Endothelial cell of umbilical vein (primary cell): Measurements from ENCODE around the gene SAXO1. TPM values are rescaled to one million over a fixed set of nuclear protein-coding genes. Genes with fewer than 3 reads are reported as not detected.

ENCODE experiments used
- BruUV-seq: library from RNA; stranded (reverse); fragments of 400-500 nt; replicated peaks from 2 replicates; lab custom pipeline; 2021; lab: Mats Ljungman, UMichigan
- CTCF ChIA-PET: fragments of 300-600, 350-600 bp; sonication (Branson Sonifier 250); formaldehyde crosslinking; loops from one replicate; lab custom pipeline; 2021; ENCODE audit warnings: antibody characterized with exemption, inconsistent platforms; lab: Charles Lee
- POLR2A ChIA-PET: fragments of 300-600, 350-600 bp; sonication (Branson Sonifier 250); formaldehyde crosslinking; loops from one replicate; lab custom pipeline; 2021; ENCODE audit warnings: antibody characterized with exemption, inconsistent platforms; lab: Charles Lee
- DNase-seq: peaks from one replicate; pipeline ENCODE4 v3.0.0-alpha.2; 2011; ENCODE audit warnings: low read depth, low spot score
- FAIRE-seq: peaks from 2 replicates; lab custom pipeline; 2011; peaks lifted over from hg19 to GRCh38; lab: Jason Lieb, UNC
- H2AFZ ChIP-seq: 2 replicates; pipeline ENCODE4 v1.6.0; 2012; ENCODE audit warnings: low read depth, low read length, control low read depth, inconsistent platforms
- H3K27ac ChIP-seq: 2 replicates; pipeline ENCODE4 v1.5.1; 2011; ENCODE audit warnings: low read depth, mild to moderate bottlenecking, control low read depth, low read length, moderate library complexity; ENCODE audit not compliant: insufficient read depth
- H3K27me3 ChIP-seq, 2 experiments: 2 replicates each; pipeline versions ENCODE4 v1.6.0 to v1.6.1; 2011; ENCODE audit warnings: low read length in 2 of 2, mixed read lengths in 1 of 2; ENCODE audit not compliant: control insufficient read depth in 2 of 2, insufficient read depth in 2 of 2
- H3K36me3 ChIP-seq, 2 experiments: 2 replicates in 1 of 2; 3 replicates in 1 of 2; pipeline ENCODE4 v1.5.1; 2011; ENCODE audit warnings: low read length in 2 of 2, mild to moderate bottlenecking in 1 of 2, moderate library complexity in 1 of 2; ENCODE audit not compliant: control insufficient read depth in 2 of 2, insufficient read depth in 2 of 2; ENCODE audit errors: extremely low read depth in 1 of 2
- H3K4me1 ChIP-seq: 3 replicates; pipeline ENCODE4 v1.5.1; 2011; ENCODE audit warnings: mild to moderate bottlenecking, low read length; ENCODE audit not compliant: control insufficient read depth, insufficient read depth; ENCODE audit errors: extremely low read depth
- H3K4me2 ChIP-seq: 2 replicates; pipeline ENCODE4 v1.6.1; 2011; ENCODE audit warnings: low read length, control low read depth, mixed read lengths; ENCODE audit not compliant: insufficient read depth
- H3K4me3 ChIP-seq, 3 experiments: fragments of 200-600 bp in 1 of 3; sonication (generic), shearing (Covaris generic) in 1 of 3; replicated peaks in 1 of 3; 2 replicates each; pipeline ENCODE4 v1.5.1; 2011 to 2016; ENCODE audit warnings: control low read depth in 3 of 3, low read length in 3 of 3, mild to moderate bottlenecking in 2 of 3, inconsistent platforms in 1 of 3, low read depth in 1 of 3, moderate library complexity in 1 of 3; ENCODE audit not compliant: insufficient read depth in 1 of 3
- H3K79me2 ChIP-seq: 2 replicates; pipeline ENCODE4 v1.6.0; 2012; ENCODE audit warnings: low read length, inconsistent platforms; ENCODE audit not compliant: control insufficient read depth, insufficient read depth
- H3K9ac ChIP-seq: replicated peaks from 2 replicates; pipeline ENCODE3; 2011; ENCODE audit warnings: low read length, control low read depth; ENCODE audit not compliant: insufficient read depth; ENCODE audit errors: extremely low read depth
- H3K9me1 ChIP-seq: replicated peaks from 3 replicates; pipeline ENCODE4 v1.6.0; 2011; ENCODE audit warnings: mild to moderate bottlenecking, low read length; ENCODE audit not compliant: control insufficient read depth, insufficient read depth; ENCODE audit errors: extremely low read depth
- H3K9me3 ChIP-seq: replicated peaks from 2 replicates; pipeline ENCODE4 v1.5.1; 2012; ENCODE audit warnings: low read length, inconsistent platforms; ENCODE audit not compliant: control insufficient read depth, insufficient read depth
- H4K20me1 ChIP-seq: replicated peaks from 2 replicates; pipeline ENCODE3; 2011; ENCODE audit warnings: mild to moderate bottlenecking, low read length; ENCODE audit not compliant: control insufficient read depth, insufficient read depth; ENCODE audit errors: extremely low read depth
- EZH2 ChIP-seq: IDR thresholded peaks from 2 replicates; pipeline ENCODE4 v1.6.1; 2012; ENCODE audit warnings: borderline replicate concordance, low read depth, mild to moderate bottlenecking, moderate library complexity, low read length, inconsistent platforms; ENCODE audit not compliant: severe bottlenecking
- FOS ChIP-seq: IDR thresholded peaks from 2 replicates; pipeline ENCODE4 v1.6.1; 2011; ENCODE audit warnings: mild to moderate bottlenecking, low read length, moderate library complexity, borderline replicate concordance; ENCODE audit not compliant: insufficient read depth
- GATA2 ChIP-seq: IDR thresholded peaks from 2 replicates; pipeline ENCODE4 v1.7.0; 2011; ENCODE audit warnings: low read depth, mild to moderate bottlenecking, moderate library complexity, mixed read lengths, low read length; ENCODE audit not compliant: insufficient read length, insufficient read depth
- JUN ChIP-seq: IDR thresholded peaks from 2 replicates; pipeline ENCODE4 v1.6.1; 2011; ENCODE audit warnings: borderline replicate concordance, low read depth; ENCODE audit not compliant: insufficient read length, insufficient read depth
- MYC ChIP-seq: IDR thresholded peaks from one replicate; pipeline ENCODE4 v1.6.1; 2011; ENCODE audit warnings: mild to moderate bottlenecking, low read depth, low read length
- POLR2A ChIP-seq: IDR thresholded peaks from 2 replicates; pipeline ENCODE4 v1.6.1; 2012; ENCODE audit warnings: low read depth, mild to moderate bottlenecking, control low read depth, low read length
- POLR2AphosphoS5 ChIP-seq: IDR thresholded peaks from 2 replicates; pipeline ENCODE4 v1.6.1; 2012; ENCODE audit warnings: low read depth, mild to moderate bottlenecking, control low read depth, low read length, moderate library complexity; ENCODE audit not compliant: insufficient read depth
- dilution Hi-C: fragments of 300-500 bp; cut with MboI; formaldehyde crosslinking; loops from one replicate; pipeline ENCODE4 v1.15.0; 2019; ENCODE audit warnings: low sequenced_read_pairs; ENCODE audit not compliant: extremely low pct_ligation_motif_present
- intact Hi-C: fragments of 100-400 bp; cut with micrococcal nuclease; formaldehyde crosslinking; loops from one replicate; pipeline ENCODE4 v1.10.0; 2022
- polyA plus RNA-seq, 4 experiments: library from polyadenylated mRNA; depleted of rRNA in 3 of 4; stranded (reverse) in 3 of 4; unstranded in 1 of 4; fragments of >200 nt; gene quantifications; 2 replicates each; pipeline versions ENCODE4 v1.2.1 to v1.2.3, GENCODE V29; 2011 to 2012; ENCODE audit warnings: missing spikeins in 1 of 4
- total RNA-seq: library from RNA; stranded (reverse); gene quantifications from 2 replicates; pipeline ENCODE4 v1.2.3, GENCODE V29; 2021
- TF ChIP-seq, protein P1 (sequence below), 2 donors: IDR thresholded peaks; 1 replicate in 1 of 2; 2 replicates in 1 of 2; pipeline ENCODE4 v1.5.1; 2011; ENCODE audit warnings: low read length in 2 of 2, mild to moderate bottlenecking in 2 of 2, moderate library complexity in 2 of 2, control low read depth in 1 of 2, inconsistent platforms in 1 of 2, low read depth in 1 of 2; ENCODE audit not compliant: insufficient read depth in 1 of 2; ENCODE audit errors: extremely low read depth in 1 of 2
- TF ChIP-seq, protein P2 (sequence below): IDR thresholded peaks from 2 replicates; pipeline ENCODE4 v1.6.1; 2011; ENCODE audit not compliant: insufficient read depth, insufficient read length

SAXO1 gene
- total and polyA plus RNA-seq, 2 donors (not counting 3 experiments of a cell fraction or from before 2014, with no cell fraction given): not detected

DNA sequence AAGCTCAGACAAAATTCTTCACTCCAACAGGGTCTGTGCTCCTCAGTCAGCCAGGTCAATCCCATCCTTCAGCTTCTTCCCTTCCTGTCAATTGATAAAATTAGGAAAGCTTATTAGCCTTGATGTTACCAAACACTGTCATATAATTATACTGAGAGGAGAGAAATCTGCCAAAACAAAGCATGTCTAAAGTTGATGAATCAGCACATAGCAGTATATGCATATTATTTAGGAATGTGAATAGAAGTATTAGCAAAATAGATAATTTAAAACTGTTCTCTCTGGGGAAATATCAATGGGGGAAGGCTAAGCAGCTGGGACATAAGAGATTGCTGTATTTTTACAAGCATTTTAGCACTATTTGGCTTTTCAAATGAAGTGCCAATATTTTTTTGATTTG lies 107.1 kb downstream of the SAXO1 start:
- no peaks in the 10 kb centered on the region for H3K4me1 ChIP-seq
- no peaks in the 10 kb centered on the region for H3K27me3 ChIP-seq
- H3K36me3 ChIP-seq: no peaks in the 10 kb centered on the region
- no peak for FAIRE-seq
- H3K27ac ChIP-seq: no peak overlapping the region
- no peaks in the 10 kb centered on the region for H4K20me1 ChIP-seq
- TF ChIP-seq JUN: no peak
- no peak for TF ChIP-seq POLR2AphosphoS5
- TF ChIP-seq, protein P1, sequence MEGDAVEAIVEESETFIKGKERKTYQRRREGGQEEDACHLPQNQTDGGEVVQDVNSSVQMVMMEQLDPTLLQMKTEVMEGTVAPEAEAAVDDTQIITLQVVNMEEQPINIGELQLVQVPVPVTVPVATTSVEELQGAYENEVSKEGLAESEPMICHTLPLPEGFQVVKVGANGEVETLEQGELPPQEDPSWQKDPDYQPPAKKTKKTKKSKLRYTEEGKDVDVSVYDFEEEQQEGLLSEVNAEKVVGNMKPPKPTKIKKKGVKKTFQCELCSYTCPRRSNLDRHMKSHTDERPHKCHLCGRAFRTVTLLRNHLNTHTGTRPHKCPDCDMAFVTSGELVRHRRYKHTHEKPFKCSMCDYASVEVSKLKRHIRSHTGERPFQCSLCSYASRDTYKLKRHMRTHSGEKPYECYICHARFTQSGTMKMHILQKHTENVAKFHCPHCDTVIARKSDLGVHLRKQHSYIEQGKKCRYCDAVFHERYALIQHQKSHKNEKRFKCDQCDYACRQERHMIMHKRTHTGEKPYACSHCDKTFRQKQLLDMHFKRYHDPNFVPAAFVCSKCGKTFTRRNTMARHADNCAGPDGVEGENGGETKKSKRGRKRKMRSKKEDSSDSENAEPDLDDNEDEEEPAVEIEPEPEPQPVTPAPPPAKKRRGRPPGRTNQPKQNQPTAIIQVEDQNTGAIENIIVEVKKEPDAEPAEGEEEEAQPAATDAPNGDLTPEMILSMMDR (IDR thresholded peaks at IDR 0.05; ENCODE audit: extremely low read depth in 1 of 2, insufficient read depth in 1 of 2, low read depth in 1 of 2, low read length in 2 of 2): no peak
- TF ChIP-seq, protein P2, sequence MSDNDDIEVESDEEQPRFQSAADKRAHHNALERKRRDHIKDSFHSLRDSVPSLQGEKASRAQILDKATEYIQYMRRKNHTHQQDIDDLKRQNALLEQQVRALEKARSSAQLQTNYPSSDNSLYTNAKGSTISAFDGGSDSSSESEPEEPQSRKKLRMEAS: no peak
- no peak for TF ChIP-seq MYC
- no peak for TF ChIP-seq FOS
- TF ChIP-seq POLR2A: no peak
- TF ChIP-seq EZH2: no peak
- no peak for TF ChIP-seq GATA2
- CTCF ChIA-PET: no interaction called here
- POLR2A ChIA-PET: no interaction called here
- no peak overlapping the region for H3K9ac ChIP-seq
- H3K79me2 ChIP-seq: no peaks in the 10 kb centered on the region
- no peaks in the 10 kb centered on the region for H3K9me3 ChIP-seq
- BruUV-seq: no TSS peak
- intact Hi-C loops (no loop called here), dilution Hi-C loops (no loop called here)
- H3K9me1 ChIP-seq: no peaks in the 10 kb centered on the region
- H3K4me2 ChIP-seq: no peak overlapping the region
- H3K4me3 ChIP-seq: no peak overlapping the region
- no peak for DNase-seq
- no peak overlapping the region for H2AFZ ChIP-seq
